ENCODE data around the gene MBNL2.

The MBNL2 gene

GRCh38 chr13:97273341-97273831 lies 51.3 kb downstream of the MBNL2 start:
- DNase-seq (ENCODE audit: low read depth, low spot score): no peak

GRCh38 chr13:97274829-97275649 lies 52.9 kb downstream of the MBNL2 start:
- no peak for DNase-seq (ENCODE audit: low read depth, low spot score)

GRCh38 chr13:97275776-97276501 lies 53.8 kb downstream of the MBNL2 start:
- no peak for DNase-seq (ENCODE audit: low read depth, low spot score)

- DNase-seq (ENCODE audit: low read depth, low spot score): no peak
These were observed 54.7 kb downstream of the MBNL2 start for GRCh38 chr13:97276862-97277269.

- no peak for DNase-seq (ENCODE audit: low read depth, low spot score)
These were observed 56.6 kb downstream of the MBNL2 start for GRCh38 chr13:97278435-97279411.

- no peak for DNase-seq (ENCODE audit: low read depth, low spot score)
These were observed 57.8 kb downstream of the MBNL2 start for GRCh38 chr13:97279913-97280312.

- no peak for DNase-seq (ENCODE audit: low read depth, low spot score)
These were observed 58.3 kb downstream of the MBNL2 start for GRCh38 chr13:97280478-97280877.

- DNase-seq (ENCODE audit: low read depth, low spot score): no peak
These were observed 58.9 kb downstream of the MBNL2 start for GRCh38 chr13:97281028-97281427.

- DNase-seq (ENCODE audit: low read depth, low spot score): no peak
These were observed 60.6 kb downstream of the MBNL2 start for GRCh38 chr13:97282705-97283104.

GRCh38 chr13:97283888-97284287 lies 61.8 kb downstream of the MBNL2 start:
- DNase-seq (ENCODE audit: low read depth, low spot score): no peak

- no peak for DNase-seq (ENCODE audit: low read depth, low spot score)
These were observed 62.4 kb downstream of the MBNL2 start for GRCh38 chr13:97284558-97284957.

- no peak for DNase-seq (ENCODE audit: low read depth, low spot score)
These were observed 63.3 kb downstream of the MBNL2 start for GRCh38 chr13:97285221-97285955.

GRCh38 chr13:97286317-97287046 lies 64.3 kb downstream of the MBNL2 start:
- no peak for DNase-seq (ENCODE audit: low read depth, low spot score)

GRCh38 chr13:97287047-97287383 lies 64.9 kb downstream of the MBNL2 start:
- no peak for DNase-seq (ENCODE audit: low read depth, low spot score)

GRCh38 chr13:97288486-97288900 lies 66.4 kb downstream of the MBNL2 start:
- no peak for DNase-seq (ENCODE audit: low read depth, low spot score)

GRCh38 chr13:97289514-97290298 lies 67.6 kb downstream of the MBNL2 start:
- DNase-seq (ENCODE audit: low read depth, low spot score): no peak

GRCh38 chr13:97295283-97296182 lies 73.4 kb downstream of the MBNL2 start:
- DNase-seq (ENCODE audit: low read depth, low spot score): no peak

- DNase-seq (ENCODE audit: low read depth, low spot score): no peak
These were observed 74.6 kb downstream of the MBNL2 start for GRCh38 chr13:97296740-97297139.
